Left lung (tissue), 10 donors: Measurements from ENCODE around the gene MSS51. TPM values are rescaled to one million over a fixed set of nuclear protein-coding genes. Genes with fewer than 3 reads are reported as not detected.

Source experiments
- ATAC-seq: fragments of 200-7000 bp; cut with Tn5 transposase; one replicate; pipeline ENCODE4 v1.9.1; 2020; ENCODE audit warnings: moderate library complexity
- DNase-seq, 4 donors: peaks; one replicate each; pipeline ENCODE4 v3.0.0-alpha.2; 2013 to 2020
- H3K27ac ChIP-seq, 2 donors: fragments of 200-600 bp; sonication (generic) in 1 of 2; one replicate each; pipeline versions ENCODE4 v1.5.0 to v1.8.0; 2020 to 2021
- H3K27me3 ChIP-seq, 2 donors: fragments of 200-600 bp; sonication (generic) in 1 of 2; one replicate each; pipeline versions ENCODE4 v1.5.0 to v1.8.0; 2020 to 2021
- H3K36me3 ChIP-seq, 2 donors: fragments of 200-600 bp; sonication (generic) in 1 of 2; one replicate each; pipeline versions ENCODE4 v1.5.0 to v1.8.0; 2020 to 2021
- H3K4me1 ChIP-seq, 2 donors: fragments of 200-600 bp; one replicate each; pipeline ENCODE4 v1.8.0; 2021
- H3K4me3 ChIP-seq, 2 donors: fragments of 200-600 bp; sonication (generic) in 1 of 2; one replicate each; pipeline versions ENCODE4 v1.5.0 to v1.8.0; 2020 to 2021; ENCODE audit warnings: mild to moderate bottlenecking in 1 of 2
- H3K9me3 ChIP-seq, 2 donors: fragments of 200-600 bp; sonication (generic) in 1 of 2; one replicate each; pipeline versions ENCODE4 v1.5.0 to v1.8.0; 2020 to 2021
- intact Hi-C, 2 donors: fragments of 100-400 bp; cut with DNase I; formaldehyde crosslinking; loops; one replicate each; pipeline versions ENCODE4 v1.11.2 to v1.14.2; 2022
- polyA plus RNA-seq, 6 donors: library from polyadenylated mRNA; unstranded; fragments of 120-200 nt; gene quantifications; one replicate each; pipeline ENCODE4 v1.2.1, GENCODE V29; 2013; ENCODE audit not compliant: insufficient read length in 6 of 6
- total RNA-seq, 2 donors: library from RNA; stranded (reverse); fragmentation: NEBNext Ultra II Directional; extraction: Animal tissue kit (Norgen Biotek cat#: 25700); gene quantifications; one replicate each; pipeline ENCODE4 v1.2.1, GENCODE V29; 2021
- TF ChIP-seq, protein P1 (sequence below), 2 donors: fragments of 200-600 bp; sonication (generic) in 1 of 2; IDR thresholded peaks; one replicate each; pipeline versions ENCODE4 v1.5.0 to v1.8.0; 2021; ENCODE audit warnings: antibody characterized with exemption in 2 of 2
- donor health status: DM: no; HTN: yes; CAD: no.
- donor health status: DM: no; HTN: no; CAD: no.

Gene MSS51
- total and polyA plus RNA-seq, 8 donors: 1.3 to 7.0 (median 4.9) TPM

DNA sequence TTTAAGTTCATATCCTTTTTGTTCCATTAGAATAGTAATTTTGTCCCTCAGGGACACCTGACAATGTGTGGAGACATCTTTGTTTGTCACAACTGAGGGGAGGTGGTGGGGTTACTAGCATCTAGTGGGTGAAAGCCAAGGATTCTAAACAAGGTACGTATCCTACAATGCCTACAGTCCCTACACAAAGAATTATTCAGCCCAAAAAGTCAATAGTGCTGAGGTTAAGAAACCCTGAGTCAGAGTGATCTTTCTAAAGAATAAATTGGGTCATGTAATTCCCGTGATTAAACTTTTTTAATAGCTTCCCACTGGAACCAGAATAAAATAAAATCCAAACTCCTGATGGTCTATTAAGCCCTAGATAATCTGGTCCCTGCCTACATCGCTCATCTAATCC, 16.8 kb downstream of the MSS51 start:
- Histone ChIP-seq H3K4me3 (no peak overlapping the region), H3K27me3 (no peaks in the 10 kb centered on the region), H3K27ac (no peak overlapping the region), H3K36me3 (peaks cover 0 to under 1% of the 10 kb centered on the region in 2 donors), H3K9me3 (no peaks in the 10 kb centered on the region), H3K4me1 (peaks cover 13 to 24% of the 10 kb centered on the region in 2 donors)
- TF ChIP-seq, protein P1, sequence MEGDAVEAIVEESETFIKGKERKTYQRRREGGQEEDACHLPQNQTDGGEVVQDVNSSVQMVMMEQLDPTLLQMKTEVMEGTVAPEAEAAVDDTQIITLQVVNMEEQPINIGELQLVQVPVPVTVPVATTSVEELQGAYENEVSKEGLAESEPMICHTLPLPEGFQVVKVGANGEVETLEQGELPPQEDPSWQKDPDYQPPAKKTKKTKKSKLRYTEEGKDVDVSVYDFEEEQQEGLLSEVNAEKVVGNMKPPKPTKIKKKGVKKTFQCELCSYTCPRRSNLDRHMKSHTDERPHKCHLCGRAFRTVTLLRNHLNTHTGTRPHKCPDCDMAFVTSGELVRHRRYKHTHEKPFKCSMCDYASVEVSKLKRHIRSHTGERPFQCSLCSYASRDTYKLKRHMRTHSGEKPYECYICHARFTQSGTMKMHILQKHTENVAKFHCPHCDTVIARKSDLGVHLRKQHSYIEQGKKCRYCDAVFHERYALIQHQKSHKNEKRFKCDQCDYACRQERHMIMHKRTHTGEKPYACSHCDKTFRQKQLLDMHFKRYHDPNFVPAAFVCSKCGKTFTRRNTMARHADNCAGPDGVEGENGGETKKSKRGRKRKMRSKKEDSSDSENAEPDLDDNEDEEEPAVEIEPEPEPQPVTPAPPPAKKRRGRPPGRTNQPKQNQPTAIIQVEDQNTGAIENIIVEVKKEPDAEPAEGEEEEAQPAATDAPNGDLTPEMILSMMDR (IDR thresholded peaks at IDR 0.05): no peak
- ATAC-seq (no peak), DNase-seq (no peak)
- intact Hi-C loops: no loop called here

DNA sequence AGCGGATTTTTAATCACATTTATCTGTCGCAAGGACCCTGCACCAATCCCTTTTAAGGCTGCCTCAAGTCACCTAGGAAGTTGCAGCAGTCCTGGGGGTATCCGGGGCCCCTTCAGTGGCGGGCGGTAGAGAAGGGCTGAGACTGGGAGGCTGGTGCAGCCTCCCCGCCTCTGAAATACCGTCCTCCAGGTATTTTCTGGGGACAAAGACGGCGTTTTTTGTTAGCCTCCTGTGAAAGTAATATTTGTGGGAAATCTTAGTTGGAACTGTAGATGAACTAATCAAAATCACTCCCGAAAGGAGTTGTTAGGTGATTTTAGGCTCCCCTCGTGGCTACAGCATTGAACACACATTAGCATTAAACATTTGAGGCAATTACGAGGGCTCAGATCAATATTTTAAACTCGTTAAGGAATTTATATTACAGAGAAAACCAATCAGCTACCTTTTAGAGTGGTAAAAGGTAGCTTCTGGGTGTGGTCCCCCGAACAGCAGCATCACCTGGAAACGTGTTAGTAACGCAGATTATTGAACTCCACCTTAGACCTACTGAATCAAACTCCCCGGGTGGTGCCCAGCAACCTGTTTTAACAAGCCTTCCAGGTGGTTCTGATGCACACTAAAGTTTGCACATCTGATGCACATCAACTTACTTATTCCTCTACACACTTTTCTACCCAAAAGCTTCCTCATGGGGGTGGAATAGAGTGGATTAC, 19.0 kb downstream of the MSS51 start:
- Histone ChIP-seq H3K36me3 (no peaks in the 10 kb centered on the region), H3K27me3 (no peaks in the 10 kb centered on the region), H3K27ac (peak overlapping the region in 1 of 2 donors; percentile 98), H3K9me3 (no peaks in the 10 kb centered on the region), H3K4me1 (peaks cover 13 to 43% of the 10 kb centered on the region in 2 donors), H3K4me3 (peak overlapping the region; percentile 84 to 97)
- peak; percentile 33 for ATAC-seq
- intact Hi-C loops: no loop called here
- TF ChIP-seq, protein P1 (IDR thresholded peaks at IDR 0.05): peak in 1 of 2 donors; percentile 14
- DNase-seq: no peak

DNA sequence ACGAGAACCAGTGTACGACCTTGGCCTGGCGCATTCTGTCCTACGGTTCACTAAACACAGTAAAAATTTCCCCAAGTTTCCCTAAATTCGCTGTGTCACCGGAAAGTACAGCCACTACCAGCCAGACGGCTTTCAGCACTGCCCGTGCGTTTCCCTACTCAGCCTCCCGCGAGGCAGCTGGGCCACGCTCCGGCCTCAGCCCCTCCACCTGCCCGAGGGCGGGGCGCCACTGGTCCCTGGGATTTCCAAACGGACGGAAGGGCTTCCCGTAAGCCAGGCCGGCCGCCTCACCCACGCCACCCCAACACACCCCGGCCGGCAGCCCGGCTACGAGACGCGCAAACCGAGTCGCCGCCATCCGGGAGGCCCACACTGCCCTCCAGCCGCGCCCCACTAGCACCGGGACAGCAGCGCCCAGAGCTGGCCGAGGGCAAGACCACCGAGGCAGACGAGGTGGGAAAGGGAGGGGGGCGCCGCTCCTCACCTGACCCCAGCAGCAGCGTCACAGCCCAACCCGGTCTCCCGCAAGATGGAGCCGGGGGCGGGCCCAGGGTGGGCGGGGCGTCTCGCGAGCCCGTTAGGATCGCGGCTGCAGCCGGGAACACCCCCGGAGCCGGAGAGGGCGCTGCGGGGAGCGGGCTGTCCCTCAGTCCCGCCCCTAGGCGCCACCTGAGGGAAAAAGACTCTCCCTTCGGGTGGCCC, 19.7 kb downstream of the MSS51 start, which contains the start of gene ANXA7:
Gene ANXA7, minus strand, starts transcription at position 531 of the 702 bp plus-strand sequence. CDS start 13,202 bp downstream, outside the sequence.
- no peaks in the 10 kb centered on the region for H3K36me3 ChIP-seq
- TF ChIP-seq, protein P1 (IDR thresholded peaks at IDR 0.05): peak in 1 of 2 donors; percentile 34
- intact Hi-C loops: no loop called here
- peak; percentile 98 for ATAC-seq
- peak within 1 kb of the TSS; percentile 93 to 98 for H3K27ac ChIP-seq
- peak within 1 kb of the TSS; percentile 84 to 97 for H3K4me3 ChIP-seq
- peaks cover 13 to 50% of the 10 kb centered on the region in 2 donors for H3K4me1 ChIP-seq
- no peaks in the 10 kb centered on the region for H3K9me3 ChIP-seq
- peak; percentile 85 to 100 (median 96) for DNase-seq
- H3K27me3 ChIP-seq: no peaks in the 10 kb centered on the region

DNA sequence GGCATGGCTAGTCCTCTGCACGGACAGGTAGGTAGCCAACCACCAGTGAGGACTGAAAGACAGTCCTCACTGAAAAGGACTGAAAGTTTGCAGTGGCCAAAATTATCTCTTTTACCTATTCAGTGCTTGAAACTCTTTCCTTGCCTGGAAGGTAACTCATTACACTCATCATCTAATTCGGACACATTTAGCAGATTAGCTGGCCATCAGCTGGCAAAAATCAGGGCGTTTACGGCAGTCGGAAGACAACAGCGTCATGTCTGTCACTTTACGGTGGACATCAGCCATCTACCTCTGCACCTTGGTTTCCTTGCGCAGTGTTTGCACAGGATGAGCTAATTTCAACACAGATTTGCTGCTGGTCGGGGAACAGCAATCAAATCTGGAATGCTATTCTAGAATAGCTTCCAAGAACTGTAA, 20.2 kb downstream of the MSS51 start:
- H3K27ac ChIP-seq: peak overlapping the region; percentile 93 to 98
- no peaks in the 10 kb centered on the region for H3K9me3 ChIP-seq
- no peaks in the 10 kb centered on the region for H3K27me3 ChIP-seq
- TF ChIP-seq, protein P1 (IDR thresholded peaks at IDR 0.05): no peak
- ATAC-seq: peak; percentile 41
- no peaks in the 10 kb centered on the region for H3K36me3 ChIP-seq
- no peak for DNase-seq
- H3K4me3 ChIP-seq: peak overlapping the region; percentile 84 to 97
- peaks cover 13 to 52% of the 10 kb centered on the region in 2 donors for H3K4me1 ChIP-seq
- intact Hi-C loops: no loop called here

DNA sequence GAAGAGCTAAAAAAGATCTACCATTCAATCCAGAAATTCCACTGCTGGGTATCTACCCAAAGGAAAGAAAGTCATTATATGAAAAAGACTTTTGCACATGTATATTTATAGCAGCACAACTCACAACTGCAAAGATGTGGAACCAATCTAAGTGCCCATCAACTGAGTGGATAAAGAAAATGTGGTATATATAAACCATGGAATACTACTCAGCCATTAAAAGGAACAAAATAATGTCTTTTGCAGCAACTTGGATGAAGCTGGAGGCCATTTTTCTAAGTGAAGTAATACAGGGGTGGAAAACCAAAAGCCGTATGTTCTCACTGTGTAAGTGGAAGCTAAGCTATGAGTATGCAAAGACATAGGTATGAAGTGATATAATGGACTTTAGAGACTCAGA, 22.5 kb downstream of the MSS51 start:
- intact Hi-C loops: no loop called here

More for the DNA sequence above, 22.5 kb downstream of the MSS51 start:
- peaks cover 13 to 58% of the 10 kb centered on the region in 2 donors for H3K4me1 ChIP-seq
- no peak overlapping the region for H3K27ac ChIP-seq
- no peaks in the 10 kb centered on the region for H3K27me3 ChIP-seq
- no peaks in the 10 kb centered on the region for H3K9me3 ChIP-seq
- ATAC-seq (no peak), DNase-seq (no peak)
- H3K4me3 ChIP-seq: no peak overlapping the region
- H3K36me3 ChIP-seq: peaks cover 0 to 7% of the 10 kb centered on the region in 2 donors
- TF ChIP-seq, protein P1 (IDR thresholded peaks at IDR 0.05): no peak
